GM18526 (cell line): Measurements from ENCODE around the gene UBE3D.

Experiments used
- POLR2A ChIP-seq: IDR thresholded peaks from 3 replicates; pipeline ENCODE4 v1.6.1; 2011; ENCODE audit not compliant: insufficient read length; ENCODE audit errors: extremely low read depth

UBE3D gene

DNA sequence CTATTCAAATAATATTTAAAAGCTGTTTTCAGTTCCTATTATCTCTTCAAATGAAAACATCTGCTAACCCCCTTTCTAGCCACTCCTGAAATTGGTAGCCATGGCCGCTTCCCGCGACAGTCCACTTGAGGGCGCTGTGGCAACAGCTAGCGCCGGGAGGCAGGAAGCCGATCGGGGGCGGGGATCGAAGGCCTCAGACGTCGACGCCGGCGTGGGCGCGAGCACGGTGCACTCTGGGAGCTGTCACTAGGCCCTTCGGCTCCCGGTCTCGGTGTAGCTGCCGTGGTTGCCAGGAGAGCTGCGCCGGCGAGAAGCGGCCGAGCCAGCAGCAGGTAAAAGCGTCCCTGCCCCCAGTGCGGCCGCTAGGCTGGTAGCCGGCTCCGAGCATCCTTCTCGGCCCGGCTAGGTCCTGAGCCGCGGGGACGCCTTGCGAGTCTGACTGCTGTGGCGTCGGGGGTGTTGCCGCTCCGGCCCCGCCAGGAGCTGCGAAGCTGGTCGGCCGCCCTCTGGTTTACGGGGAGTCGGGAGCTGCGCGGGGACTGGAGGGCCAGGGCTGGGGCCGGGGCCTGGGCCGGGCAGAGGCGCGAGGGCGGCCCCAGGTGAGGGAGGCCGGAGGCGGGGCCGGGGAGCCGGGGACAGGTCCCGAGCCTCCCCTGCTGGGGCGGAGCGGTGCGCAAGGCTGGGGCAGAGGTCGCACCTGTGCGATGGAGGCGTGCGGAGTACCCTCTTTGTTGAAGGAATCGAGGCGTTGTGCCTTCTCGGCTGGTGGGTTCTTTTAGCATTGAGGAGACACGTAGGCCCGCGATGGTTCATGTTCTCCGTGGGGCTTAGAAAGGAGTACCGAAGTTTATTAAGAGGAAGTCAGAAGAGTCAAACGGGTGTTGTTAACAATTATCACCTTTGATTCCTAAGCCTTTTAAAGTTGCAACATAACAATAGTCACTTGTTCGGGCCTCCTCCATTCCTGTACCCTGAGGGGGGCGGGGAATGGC, 2.1 kb upstream of the UBE3D start, which contains the start of gene DOP1A:
TSS of gene DOP1A (plus strand) at position 224 of the 992 bp plus-strand sequence. CDS start 29,307 bp downstream, outside the sequence.
- TF ChIP-seq POLR2A, result peak; percentile 72

DNA sequence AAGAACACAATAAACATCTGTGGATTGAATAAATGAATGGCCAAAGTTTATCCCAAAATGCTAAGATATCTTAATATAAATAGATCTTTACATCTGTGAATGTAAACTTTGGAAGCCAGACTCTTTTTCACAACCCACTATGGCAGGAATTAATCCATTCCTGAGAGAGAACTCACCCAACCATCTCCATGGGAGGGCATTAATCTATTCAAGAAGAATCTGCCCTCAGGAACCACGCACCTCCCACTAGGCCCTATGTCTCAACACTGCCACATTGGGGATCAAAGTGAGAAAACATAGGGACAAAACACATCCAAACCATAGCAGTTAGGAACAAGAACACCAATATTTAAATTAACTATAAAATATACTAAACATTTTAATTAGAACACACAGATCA, 3.4 kb downstream of the UBE3D start:
- no peak for TF ChIP-seq POLR2A

DNA sequence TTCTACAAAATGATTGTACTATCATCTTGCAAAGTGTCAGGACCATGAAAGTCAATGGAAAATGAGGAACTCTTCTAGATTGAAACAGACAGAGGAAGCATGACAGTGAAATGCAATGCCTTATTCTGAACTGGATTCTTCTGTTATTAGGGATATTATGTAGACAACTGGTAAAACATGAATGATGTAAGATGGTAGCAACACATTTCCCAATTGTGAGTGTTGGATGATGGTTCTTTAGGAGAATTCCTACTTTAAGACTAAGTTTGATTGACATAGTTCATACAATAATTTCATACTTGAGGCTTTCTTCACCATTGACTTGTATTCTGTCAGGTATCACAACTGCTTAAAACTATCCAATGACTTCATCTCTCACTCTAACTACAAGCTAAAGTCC, 4.5 kb downstream of the UBE3D start:
- TF ChIP-seq POLR2A, result no peak

DNA sequence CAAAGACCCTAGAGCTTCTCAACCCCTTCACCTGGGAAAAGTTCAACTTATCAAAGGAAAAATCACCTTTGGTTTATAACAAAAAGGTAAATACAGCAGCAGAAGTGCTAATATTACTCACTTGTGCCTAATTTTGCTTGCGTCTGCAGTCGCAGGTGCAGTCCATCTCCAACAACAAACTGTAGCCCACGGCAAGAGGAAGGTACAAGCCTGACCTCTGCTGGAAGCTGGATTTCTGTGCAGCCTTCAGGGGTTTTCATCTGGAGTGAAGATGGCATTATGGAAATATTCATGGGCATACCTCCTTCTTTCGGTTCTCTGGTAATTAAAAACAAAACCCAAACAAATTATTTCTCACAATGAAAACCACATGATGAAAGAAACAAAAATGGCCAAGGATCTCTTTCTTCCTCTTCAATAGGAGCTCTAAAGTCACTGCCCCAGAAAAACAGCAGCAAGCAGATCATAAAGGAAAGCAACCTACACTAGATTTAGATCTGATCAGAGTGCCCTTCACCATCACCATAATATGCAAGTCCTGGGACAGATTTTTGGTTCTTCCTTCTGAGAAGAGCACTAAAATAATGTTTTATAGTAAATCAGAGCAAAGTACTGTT, 7.8 kb downstream of the UBE3D start:
- TF ChIP-seq POLR2A, result no peak

DNA sequence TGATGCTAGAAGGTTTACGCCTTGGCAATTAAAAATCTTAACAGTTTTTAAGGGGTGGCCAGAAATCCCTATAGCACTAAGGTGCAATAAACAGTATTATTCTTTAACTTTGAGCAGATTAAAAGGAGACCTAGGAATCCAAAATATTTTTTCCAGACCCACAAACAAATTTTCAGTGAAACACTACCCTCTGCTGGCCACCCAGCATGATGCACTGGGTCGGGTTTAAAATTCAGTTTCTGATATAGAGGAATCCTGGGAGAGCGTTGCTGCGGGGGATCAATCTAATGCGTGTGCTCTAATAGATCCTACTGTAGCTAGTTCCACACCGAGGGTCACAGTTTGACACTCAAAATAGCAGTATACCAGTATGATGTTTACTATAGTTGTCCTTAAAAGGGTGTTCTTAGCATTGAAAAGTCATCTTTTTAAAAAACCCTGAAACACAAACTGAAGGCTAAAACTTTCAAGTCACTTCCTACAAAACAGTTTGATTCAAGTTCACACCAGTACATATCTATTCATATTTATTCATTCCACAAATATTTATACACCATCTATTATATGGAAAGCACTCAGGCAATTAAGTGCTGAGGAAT, 10.2 kb downstream of the UBE3D start:
- no peak for TF ChIP-seq POLR2A

DNA sequence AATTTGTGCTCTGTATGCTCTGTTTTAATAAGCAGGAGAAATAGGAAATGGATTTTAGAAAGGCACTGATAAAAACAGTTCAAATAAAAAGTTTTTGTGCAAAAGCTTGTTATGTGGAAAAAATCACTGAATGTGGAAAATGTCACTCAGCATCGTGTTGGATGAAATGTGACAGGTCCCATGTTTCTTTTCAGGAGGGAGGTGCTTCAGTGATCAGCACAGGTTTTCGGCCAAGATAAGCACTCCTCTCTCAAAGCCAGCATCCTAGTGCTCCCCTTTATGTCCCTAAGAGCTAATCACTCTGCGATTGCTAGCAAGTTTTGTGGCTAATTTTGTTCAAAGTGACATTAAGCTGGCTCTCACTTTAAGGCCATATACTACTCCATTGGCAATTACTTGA, 12.0 kb downstream of the UBE3D start:
- no peak for TF ChIP-seq POLR2A

DNA sequence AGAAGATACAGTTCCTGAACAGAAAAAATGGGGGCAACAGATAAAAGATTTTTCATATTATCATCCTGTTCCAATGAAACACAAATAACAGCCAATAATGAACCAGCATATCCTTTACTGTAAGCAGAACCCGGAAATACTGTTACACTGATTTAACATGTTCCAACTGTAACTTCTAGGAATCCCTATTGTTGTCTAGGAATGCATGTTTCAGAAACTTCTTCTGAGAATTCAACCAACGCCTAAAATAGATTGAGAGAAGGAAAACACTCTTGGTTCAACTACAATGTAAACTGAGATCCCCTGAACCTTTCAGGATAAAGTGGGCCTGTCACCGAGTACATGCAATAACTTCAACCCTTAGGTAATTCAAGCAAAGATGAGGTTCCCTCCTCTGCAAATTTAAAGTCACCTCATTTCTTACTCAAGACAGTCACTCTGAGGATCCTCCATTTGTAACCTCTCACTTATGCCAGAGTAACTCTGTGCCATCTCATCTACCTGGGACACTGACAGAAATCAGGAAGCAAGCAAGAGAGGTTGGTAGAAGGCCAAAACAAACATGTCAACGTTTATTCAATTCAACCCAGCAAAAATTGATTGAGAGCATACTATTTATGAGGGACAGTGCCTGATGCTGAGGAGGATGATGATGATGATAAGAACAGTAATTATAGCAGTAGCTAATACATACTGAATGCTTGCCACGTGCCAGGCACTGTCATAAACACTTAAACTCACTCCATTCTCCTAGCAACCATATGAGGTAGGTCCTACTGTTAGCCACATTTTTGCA, 14.1 kb downstream of the UBE3D start:
- no peak for TF ChIP-seq POLR2A

DNA sequence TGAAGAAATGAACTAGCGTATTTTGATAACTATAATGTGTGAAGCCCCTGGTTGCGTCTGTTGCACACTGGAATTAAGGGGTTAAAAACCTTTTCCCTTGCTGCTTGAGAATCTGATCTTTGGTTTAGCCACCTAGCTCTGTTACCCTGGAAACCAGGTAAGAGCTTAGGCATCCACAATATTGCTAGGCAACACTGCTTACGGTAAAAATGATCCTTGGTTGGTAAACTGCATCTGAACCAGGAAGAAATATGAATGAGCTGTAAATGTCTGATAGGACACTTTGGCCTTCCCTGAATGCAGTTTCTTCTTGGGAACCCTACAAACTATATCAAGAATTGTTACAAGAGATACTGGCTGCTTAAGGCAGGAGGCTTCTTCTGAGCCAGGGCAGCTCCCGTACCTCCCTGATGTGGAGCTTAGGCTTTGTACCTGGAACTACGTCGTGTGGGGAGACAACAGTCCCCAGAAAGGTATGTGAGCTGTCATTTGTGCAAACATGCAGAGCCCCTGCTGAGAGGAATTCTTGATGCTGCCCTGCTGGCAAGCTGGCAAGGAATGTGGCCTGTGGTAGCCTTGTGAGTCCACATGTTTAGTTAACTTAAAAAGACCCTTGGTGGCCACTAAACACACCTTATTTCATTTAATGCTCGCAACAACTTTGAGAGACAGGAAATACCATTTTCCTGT, 18.4 kb downstream of the UBE3D start:
- no peak for TF ChIP-seq POLR2A

DNA sequence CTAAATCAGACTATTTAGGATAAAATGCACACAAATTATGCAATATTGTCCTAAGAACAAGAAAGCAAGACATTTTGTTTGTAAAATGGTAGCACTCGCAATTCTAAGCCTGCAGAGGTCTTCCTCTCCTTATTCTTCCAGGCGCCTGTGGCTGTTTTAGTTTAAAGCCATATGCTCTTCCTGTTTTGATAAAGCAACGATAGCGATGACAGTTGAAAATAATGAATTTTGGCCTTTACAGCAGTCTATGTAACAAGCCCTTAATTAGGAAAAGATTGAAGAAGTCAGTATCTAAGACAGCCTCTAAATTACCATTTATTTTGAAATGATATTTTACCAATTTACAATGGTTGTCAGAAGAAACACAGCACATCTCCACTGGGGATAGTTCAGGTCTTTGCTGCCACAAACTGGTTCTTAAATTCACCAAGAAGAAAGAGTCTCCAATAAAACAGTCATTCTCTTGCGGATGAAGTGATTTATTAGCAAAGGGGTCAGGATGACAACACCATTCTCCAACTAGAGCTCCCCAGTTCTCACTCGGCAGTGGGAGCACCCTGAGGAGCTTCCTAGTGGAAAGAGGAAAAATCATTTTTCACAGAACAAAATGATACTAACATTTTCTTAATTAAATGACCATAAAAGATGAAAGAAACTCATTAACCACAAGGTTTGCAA, 21.4 kb downstream of the UBE3D start:
- TF ChIP-seq POLR2A, result no peak

DNA sequence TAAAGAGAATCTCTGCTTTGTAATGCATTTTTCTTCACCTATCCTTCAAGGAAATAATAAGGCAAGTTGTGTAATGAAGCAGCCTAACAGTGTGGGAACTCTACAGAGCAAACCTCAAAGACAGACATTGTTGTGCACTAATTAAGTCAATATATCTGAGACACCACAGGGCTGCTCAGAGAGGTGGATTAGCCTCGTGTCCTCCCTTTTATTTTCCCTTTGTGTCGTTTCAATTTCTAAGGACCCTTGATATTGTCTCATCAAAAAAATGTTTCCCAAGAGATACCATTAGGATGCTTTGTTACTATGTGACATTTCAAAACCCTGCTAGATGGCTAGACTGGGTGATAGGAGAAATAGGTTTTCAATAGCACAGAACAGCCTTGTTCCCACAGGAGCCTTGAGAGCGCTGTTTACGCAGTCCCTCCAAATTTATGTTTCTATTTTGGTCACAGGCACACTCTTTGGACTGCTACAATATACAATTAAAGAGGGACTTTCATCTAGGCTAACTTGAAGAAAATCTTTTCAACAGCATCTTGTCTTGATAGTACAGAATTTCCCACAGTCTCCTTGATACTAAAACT, 23.1 kb downstream of the UBE3D start:
- TF ChIP-seq POLR2A, result no peak

DNA sequence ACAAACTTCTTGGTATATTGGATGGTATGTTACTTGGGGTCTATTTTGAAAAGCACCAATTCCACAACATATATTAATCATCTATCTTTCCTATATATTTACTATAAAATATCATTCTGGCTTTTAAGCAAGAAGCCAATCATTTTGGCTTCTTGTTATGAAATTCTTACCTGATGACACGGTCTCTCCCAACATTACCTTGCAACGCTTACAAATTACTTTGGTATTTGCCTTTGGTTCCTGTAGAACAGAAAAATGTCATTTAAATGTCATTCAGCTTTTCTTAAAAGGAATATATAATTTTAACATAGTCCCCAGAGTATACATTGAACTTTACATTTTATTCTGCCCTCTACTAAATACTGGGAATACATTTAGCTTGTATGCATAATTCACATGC, 27.4 kb downstream of the UBE3D start:
- no peak for TF ChIP-seq POLR2A

DNA sequence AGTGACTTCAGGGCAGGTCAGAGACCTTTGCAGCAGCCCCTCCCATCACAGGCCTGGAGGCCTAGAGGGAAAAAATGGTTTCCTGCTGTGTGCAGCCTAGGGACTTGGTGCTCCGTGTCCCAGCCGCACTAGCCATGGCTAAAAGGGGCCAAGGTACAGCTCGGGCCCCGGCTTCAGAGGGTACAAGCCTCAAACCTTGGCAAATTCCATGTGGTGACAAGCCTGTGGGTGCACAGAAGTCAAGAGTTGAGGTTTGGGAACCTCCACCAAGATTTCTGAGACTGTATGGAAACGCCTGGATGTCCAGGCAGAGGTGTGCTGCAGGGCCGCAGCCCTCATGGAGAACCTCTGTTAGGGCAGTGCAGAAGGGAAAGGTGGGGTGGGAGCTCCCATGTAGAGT, 34.0 kb downstream of the UBE3D start:
- TF ChIP-seq POLR2A, result no peak

DNA sequence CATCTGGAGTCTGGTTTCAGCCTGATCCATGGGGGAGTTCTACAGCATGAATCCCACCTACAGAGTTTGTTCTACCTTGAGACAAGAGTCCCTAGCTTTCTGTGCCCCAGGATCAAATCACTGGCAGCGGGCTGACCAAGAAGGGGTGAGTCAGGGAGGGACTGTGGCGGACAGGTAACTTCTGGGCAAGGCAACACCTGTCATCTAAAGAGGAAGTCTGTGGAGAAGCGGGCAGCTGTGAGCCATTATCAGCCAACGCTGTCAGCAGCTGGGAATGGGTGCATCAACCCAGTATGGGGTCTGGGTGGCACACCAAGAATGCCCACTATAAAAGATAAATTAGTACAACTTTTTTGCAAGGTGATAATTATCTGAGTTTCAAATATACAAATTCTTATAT, 45.9 kb downstream of the UBE3D start:
- no peak for TF ChIP-seq POLR2A

DNA sequence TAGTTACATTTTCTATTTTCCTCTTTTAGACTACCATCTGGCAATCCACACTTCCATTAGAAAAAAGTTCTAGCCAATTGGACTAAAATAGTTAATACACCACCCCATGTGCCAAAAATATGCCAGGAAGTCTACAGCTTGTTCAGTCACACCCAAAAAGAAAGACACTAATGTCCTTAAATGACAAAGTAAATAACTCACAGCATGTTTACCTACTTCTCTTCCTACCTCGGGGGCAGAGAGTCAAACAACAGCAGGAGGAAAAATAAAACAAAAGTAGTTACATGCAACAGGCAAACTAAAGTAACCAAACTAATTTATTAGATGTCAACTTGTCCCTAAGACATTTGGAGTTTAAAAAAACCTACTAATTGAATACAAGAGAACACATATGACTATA, 57.0 kb downstream of the UBE3D start:
- no peak for TF ChIP-seq POLR2A
